Stimulated activated naive CD4-positive, alpha-beta T cell treated with Interleukin-2 at 50 U/mL for 16 hours (primary cell): Measurements from ENCODE around the gene SSH3.
"Not testable (repeated sequence)": the region's sequence is repeated elsewhere in the genome, so short reads cannot be mapped to it uniquely, and the experiment has no call there.

Experiments
- DNase-seq: peaks from one replicate; lab custom pipeline; 2025; lab: John Stamatoyannopoulos, UW

The SSH3 gene

GRCh38 chr11:67312187-67313021 is 9.1 kb downstream of the SSH3 start:
- DNase-seq: peak; percentile 43

- DNase-seq: no peak
Measured at GRCh38 chr11:67313125-67313890, 10.0 kb downstream of the SSH3 start.

GRCh38 chr11:67314218-67314617 is 10.9 kb downstream of the SSH3 start:
- DNase-seq: no peak

GRCh38 chr11:67315325-67315909 is 12.1 kb downstream of the SSH3 start:
- no peak for DNase-seq

- DNase-seq: no peak
Measured at GRCh38 chr11:67316882-67317204, 13.5 kb downstream of the SSH3 start.

GRCh38 chr11:67317205-67317887 is 14.0 kb downstream of the SSH3 start:
- DNase-seq: peak; percentile 97

- no peak for DNase-seq
Measured at GRCh38 chr11:67317888-67318555, 14.7 kb downstream of the SSH3 start.

- DNase-seq: not testable (repeated sequence)
Measured at GRCh38 chr11:67318876-67319275, 15.5 kb downstream of the SSH3 start.

- DNase-seq: no peak
Measured at GRCh38 chr11:67320011-67320410, 16.7 kb downstream of the SSH3 start.

GRCh38 chr11:67320691-67321090 is 17.4 kb downstream of the SSH3 start:
- no peak for DNase-seq

- no peak for DNase-seq
Measured at GRCh38 chr11:67321313-67321871, 18.1 kb downstream of the SSH3 start.

- DNase-seq: no peak
Measured at GRCh38 chr11:67322049-67322448, 18.7 kb downstream of the SSH3 start.

- DNase-seq: no peak
Measured at GRCh38 chr11:67323526-67323925, 20.2 kb downstream of the SSH3 start.

GRCh38 chr11:67332081-67332691 is 28.9 kb downstream of the SSH3 start:
- no peak for DNase-seq

- DNase-seq: no peak
Measured at GRCh38 chr11:67337257-67337656, 33.9 kb downstream of the SSH3 start.

- DNase-seq: no peak
Measured at GRCh38 chr11:67344264-67344663, 40.9 kb downstream of the SSH3 start.

GRCh38 chr11:67345247-67345919 is 42.1 kb downstream of the SSH3 start:
- DNase-seq: no peak

- no peak for DNase-seq
Measured at GRCh38 chr11:67345920-67346819, 42.8 kb downstream of the SSH3 start.

GRCh38 chr11:67347964-67348749 is 44.8 kb downstream of the SSH3 start:
- no peak for DNase-seq
